Activated T-helper 1 cell treated with anti-CD3 and anti-CD28 coated beads, Interleukin-2, amount 50 U/mL, for 16 hours (primary cell): ENCODE data around the gene NUCKS1.

Source experiments
- DNase-seq, 2 donors: peaks; one replicate each; pipeline ENCODE4 v3.0.0-alpha.2; 2020; ENCODE audit warnings: low read depth in 1 of 2, low spot score in 1 of 2

Gene NUCKS1

DNA sequence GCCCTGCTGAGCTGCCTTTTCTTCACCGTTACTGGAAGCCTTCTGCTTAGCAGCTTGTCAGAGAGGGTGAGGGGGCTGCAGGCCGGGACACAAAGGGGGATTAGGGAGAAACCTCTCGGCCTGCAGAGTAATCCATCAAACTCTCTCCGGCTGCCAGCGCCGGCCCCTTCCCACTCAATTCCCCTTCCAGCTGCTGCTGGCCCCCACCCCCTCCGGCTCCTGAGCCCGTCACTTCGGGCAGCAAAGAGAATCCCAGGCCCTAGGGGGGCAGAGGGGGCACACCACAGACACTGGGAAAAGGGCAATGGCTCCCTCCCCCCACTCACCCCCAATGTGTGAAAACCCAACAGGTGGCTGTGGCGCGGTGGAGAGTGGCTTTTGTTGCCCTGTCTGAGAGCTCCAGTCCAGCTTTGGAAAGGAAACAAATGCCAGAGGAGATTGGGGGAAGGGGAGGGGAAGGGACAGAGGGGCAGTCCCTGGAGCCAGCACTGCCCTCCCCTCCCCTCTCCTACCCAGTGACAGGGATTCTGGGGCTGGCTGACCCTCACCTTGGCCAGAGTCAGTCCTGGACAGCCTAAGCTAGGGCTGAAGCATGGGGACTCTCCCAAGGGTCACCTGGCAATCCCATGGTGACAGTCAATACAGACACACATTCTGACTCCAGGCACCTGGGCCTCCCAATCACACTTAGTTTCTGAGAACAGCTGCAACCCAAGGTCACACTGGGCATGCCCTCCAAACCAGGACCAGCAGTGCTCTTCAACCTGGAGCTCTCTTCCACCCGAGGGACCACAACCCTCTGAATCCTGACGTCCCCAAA is 79.2 kb downstream of the NUCKS1 start:
- DNase-seq = no peak

DNA sequence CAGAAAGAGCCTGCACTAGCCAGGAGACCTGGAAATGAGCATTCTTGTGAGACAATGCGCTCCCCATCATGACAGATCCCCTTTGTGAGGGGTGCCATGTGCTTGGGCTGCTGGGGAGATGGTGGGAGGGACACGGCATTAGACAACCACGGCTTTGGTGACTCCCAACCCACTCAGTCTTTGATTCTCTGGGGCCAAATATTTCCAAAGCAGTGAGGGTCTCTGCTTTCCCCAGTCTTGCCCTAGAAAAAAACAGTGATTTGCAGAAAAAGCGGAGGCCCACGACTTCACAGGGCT is 79.9 kb downstream of the NUCKS1 start:
- DNase-seq = no peak

DNA sequence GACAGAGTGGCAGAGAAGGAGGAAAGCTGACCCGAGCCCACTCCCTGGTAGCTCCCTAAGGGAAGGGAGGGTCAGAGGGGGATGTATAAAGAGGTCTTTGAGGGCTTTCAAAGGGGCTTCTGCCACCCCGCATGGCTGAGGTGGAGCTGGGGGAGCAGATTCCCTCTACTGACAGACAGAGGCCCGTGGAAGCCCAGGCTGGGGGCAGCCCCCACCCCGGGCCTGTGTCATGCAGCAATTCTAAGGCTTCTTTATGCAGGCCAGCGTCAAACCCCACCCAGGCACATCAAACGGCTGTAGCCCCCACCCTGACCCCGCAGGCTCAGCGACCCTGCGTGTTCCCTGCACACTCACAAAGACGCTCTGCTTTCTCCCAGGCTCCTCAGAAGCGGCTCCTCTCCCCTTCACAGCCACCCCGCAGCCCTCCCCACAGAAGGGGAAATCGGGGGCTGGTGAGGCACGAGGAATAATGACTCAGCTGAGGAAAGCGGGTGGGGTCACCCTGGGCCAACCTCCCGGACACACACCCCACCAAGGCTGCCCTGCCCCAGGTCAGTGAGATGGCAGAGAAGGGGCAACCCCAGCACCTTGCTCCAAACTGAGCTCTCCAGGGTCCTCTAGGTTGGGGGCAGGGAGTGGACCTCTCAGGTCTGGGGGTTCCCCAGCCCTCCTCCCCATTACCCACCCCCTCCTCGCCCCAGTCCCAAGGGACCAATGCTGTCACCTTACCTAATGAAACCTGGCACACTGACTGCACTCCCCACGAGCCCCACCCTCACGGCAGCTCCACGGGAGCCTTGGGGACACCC is 80.4 kb downstream of the NUCKS1 start:
- no peak for DNase-seq

DNA sequence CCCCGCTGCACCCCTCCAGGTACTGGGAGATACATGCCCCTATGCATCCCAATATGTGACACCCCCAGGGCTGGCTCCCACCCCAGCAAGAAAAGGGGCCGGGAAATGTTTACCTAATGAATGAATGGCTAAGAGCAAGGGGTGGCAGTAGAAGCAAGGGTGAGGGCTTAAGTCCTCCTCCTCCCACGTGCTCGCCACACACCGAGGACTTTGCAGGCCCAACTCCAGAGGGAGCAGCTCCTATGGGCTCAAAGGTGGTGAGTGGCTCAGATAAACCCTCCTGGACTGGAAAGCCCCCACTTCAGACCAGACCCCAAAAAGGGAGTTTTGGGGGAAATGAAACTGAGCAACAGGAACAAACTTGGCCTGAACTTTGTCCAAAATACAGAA is 81.0 kb downstream of the NUCKS1 start:
- no peak for DNase-seq

DNA sequence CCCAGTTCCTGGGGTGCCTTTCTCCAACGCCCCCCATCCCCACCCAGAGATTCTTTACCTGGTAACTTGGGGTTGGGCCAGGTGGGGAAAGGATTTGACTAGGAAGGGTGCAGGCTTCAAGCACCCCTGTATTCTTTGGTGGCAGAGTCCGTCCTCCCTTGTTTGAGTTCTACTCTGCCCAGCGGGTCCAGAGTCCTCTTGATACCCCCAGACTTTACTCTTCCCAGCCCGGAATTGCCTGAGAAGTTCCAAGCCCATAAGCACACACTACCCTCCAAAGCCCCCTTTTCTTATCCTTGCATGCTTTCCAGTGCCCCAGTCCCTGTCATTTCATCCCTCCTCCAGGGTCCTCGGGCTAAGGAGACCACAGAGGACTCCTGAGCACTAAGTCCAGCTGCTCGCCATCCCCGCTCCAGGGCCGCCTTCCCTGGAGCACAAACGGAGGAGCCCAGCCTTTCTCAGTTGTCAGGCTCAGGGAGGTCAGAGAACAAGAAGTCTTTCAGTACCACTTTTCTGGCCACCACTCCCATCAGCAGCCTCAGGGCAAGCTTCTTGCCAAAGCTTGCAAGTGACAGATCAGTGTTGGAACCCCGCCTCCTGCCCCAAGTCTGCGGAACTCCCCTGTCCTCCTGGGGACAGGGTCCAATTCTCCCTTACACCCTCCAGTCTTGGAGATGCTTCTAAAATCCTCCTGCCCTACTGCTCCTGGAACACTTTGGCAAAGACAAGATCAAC is 81.9 kb downstream of the NUCKS1 start:
- no peak for DNase-seq

DNA sequence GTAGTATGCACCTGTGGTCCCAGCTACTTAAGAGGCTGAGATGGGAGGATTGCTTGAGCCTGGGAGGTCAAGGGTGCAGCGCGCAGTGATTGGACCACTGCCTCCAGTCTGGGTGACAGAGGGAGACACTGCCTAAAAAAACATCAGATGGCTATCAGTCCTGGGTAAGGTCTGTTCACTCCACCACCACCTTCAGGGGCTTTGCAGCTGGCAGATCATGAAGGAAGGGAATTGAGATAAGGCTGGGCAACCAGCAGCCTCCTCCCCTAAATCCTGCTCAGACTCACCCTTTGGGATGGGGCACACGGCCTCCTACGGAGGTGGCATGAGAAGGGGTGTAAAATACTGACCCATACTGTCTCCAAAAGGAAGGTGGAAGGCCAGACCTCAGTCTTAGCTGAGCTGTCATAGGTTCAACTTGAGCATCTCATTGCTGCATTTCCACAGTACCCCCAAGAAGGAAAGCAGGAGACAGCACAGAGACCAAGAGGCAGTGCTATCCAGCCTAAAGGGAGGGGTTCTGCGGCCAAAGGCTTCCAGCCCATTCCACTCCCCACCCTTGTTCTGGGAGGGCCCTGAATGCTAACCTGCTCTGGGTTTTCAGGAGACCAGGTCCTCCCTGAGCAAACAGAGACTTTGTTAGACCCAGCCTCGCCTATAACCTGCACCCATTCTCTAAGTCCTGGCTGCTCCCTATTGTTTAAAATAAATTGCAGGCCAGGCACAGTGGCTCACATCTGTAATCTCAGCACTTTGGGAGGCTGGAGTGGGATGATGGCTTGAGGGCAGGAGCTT is 83.4 kb downstream of the NUCKS1 start:
- no peak for DNase-seq

DNA sequence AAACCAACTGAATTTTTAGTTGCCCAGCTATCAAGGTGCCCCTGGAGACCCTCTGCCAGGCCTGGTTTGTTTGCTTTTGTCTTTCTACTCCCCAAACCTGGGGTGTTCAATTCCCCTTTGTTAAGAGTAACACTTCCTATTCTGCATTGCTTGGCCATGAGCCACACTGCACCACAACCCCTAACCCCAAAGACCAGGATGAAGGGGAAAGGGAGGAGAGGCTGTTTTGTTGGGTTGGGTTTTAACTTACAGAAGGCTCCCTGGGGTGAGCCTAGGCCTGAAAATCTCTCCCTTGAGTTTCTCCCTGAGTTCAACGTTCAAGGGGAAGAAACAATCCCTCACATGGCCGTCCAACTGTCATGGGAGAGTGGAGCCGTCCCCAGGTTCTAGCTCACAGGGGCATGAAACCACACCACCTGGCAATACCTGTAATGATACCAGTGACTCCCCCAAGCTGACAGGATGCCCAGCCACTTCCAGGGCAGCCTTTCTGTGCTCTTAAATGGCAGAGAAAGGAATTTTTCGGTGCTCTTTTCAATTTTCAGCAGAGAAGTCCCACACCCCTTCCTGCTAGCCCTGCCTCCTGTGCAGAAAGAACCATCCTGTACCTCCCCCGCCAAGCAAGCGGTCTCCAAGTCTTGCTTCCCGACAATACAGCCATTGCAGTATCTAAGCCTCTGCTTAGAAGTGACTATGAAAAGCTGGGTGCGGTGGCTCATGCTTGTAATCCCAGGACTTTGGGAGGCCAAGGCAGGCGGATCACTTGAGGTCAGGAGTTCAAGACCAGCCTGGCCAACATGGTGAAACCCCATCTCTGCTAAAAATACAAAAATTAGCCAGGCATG is 84.6 kb downstream of the NUCKS1 start:
- no peak for DNase-seq

DNA sequence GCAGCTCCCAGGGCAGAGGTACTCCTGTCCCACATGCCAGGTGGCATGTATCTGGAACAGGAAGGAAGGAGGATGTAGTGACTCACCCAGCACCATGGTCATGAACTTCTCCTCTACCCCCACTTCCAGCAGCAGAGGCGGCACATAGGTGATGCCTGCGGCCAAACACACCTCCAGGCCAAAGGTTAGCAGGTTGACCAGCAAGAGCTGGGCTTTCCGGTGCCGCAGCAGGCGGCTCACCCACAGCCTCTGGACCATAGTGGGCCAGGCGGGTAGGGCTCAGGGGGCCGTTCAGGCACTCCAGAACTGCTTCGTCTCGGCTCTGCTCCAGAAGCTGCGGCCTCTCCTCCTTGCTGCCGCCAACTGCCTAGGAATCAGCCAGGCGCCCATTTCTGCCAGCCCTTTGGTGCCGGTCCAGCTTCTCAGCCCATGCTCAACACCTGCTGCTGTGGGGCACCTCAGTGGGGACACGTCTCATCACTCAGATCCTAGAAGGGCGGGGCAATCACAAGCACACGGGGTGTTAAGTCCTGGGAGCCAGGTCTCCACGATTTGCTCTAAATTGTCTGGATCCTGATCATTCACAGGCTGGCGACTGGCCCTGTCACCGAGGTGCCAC is 85.5 kb downstream of the NUCKS1 start:
- no peak for DNase-seq

DNA sequence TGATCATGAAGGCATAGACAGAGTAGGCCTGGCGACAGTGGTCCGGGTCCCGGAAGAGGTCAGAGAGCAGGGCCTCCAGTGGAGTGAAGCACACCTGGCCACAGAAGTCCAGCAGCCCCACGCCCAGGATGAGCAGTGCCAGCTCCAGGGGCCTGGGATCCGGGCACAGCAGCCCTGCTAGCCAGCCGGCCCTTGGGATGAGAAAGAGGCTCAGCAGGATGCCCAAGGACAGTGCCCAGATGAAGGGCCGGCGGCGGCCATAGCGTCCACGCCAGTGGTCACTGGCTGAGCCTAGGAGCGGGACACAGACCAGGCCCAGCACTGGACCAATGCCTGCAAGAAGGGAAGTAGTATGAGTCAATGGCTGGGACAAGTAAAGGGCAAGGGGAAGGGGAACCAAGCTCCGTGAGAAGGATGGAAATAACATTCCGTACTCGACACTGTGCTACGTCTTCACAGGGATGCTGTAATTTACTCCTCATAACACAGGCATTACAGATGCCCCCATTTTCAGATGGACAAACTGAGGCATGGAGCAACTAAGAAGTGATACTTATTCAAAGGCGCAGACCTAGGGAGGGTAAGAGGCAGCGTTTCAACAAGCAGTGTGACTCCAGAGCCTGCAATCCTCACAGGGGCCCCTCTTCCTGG is 86.6 kb downstream of the NUCKS1 start:
- DNase-seq = no peak
